Measurements from ENCODE around the gene MTARC2.

Gene MTARC2

DNA sequence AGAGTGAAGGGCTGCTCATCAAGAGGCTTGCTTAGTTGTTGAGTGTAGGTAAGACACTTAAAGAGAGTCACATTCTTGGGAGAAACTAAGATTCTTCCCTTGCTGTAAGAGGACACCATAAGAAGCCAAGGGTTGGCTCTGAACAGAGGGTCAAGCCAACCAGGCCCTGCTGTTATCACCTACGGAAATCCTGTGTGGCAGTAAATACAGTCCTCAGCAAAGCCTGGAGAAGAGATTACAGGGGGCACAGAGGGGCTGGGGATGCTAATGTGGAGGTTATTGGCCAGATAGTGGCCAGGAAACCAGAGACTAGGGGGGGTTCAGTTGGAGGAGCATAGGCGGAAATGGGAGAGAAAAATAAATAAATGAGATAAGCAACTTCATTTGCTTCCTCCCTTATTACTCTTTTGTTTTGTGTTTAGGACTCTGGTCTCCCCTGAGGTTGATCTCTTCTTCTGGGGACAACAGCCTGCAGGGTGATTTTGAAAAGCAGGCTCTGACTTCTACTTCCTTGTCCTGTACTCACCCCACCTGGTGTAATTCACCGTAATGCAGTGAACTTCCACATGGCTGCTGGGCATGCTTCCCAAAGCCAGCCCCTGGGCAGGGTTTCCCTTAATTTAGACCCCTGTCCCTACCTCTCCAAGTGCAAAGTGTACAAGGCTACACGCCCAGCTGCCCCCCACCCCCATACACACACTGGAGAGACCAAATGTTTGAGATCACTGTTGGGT, 79.5 kb downstream of the MTARC2 start:
- DNase-seq (ENCODE audit: low spot score): no peak

DNA sequence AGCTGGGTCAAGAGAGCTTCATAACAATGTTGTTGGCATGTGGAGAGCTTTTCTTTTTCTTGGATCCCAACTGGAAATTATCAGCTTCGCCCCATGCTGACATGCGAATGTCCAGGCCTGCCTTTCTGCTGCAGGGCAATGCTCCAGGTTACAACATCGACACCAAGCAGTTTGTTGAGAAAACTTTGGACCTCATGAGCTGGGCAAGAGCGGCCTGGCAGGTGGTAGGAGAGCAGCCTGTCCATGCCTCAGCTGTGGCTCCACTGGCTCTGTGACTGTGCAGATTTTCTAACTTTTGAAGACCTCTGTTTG, 80.0 kb downstream of the MTARC2 start:
- DNase-seq (ENCODE audit: low spot score): no peak

DNA sequence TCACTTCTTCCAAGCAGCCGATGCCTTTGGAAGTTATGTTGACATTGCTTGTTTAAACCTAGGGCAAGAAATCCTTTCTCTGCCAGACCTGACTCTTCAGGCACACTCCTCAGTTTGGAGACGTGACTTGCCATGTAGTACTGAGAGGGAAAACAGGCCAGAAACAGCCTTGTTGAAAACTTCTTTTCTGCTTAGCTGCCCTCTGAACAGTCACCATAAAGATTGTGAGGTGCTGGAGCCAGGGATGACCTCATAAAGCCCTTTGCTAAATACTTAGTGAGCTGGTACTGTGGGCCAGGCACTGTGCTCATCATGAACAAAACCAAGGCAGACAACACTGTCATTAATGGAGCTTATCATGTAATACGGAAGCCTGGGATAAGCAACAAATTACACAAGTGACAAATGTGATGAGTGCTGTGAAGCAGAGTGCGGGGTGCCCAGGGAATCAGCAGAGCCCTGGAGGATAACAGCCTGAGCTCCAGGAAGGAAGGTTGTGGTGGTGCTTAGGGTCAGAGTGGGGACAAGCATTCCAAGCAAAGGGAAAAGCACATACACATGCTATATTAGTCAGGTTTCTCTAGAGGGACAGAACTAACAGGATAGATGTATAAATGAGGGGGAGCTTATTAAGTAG, 80.9 kb downstream of the MTARC2 start:
- no peak for DNase-seq (ENCODE audit: low spot score)

DNA sequence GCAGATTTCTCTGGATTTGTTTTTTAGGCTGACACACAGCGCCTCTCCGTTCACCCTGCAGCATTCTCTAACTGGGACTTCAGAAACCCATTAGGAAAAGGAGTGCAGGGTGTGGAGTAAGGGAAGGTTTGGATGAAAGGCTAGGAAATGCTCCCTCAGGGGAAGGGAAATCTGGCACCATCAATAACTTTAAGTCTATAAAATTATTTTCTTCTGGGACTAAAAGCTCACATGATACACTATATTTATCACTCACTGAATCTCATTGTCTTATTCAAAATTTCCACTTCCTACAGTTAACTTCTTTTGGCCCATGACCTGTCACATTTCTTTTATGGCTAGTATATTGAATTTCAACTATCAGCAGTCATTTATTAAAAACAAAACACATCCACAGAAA, 85.3 kb downstream of the MTARC2 start:
- DNase-seq (ENCODE audit: low spot score): no peak
